Loucy (cell line): ENCODE data around the gene NEDD4L.

Experiments
- CTCF ChIP-seq: fragments of 200-600 bp; sonication (generic); conservative IDR thresholded peaks from 2 replicates; pipeline ENCODE4 v1.5.1; 2014; ENCODE audit warnings: mild to moderate bottlenecking, antibody characterized with exemption, low read length
- EZH2phosphoT487 ChIP-seq: fragments of 200-600 bp; IDR thresholded peaks from 2 replicates; pipeline ENCODE4 v1.6.1; 2018; ENCODE audit warnings: antibody characterized with exemption, mild to moderate bottlenecking, moderate library complexity, borderline replicate concordance

GRCh38 chr18:58319719-58320118 lies 275.7 kb downstream of the NEDD4L start:
- no peak for TF ChIP-seq CTCF
- TF ChIP-seq EZH2phosphoT487, result no peak
